AG09319 (cell line): ENCODE results near the gene SRSF11.
A peak's percentile ranks its signal among the peaks of the same experiment; 100 is the strongest.
"Not testable (repeated sequence)": the region's sequence is repeated elsewhere in the genome, so short reads cannot be mapped to it uniquely, and the experiment has no call there.

Source experiments
- DNase-seq: peaks from one replicate; pipeline ENCODE4 v3.0.0-alpha.2; 2010; ENCODE audit warnings: low read depth; ENCODE audit errors: extremely low read depth
- CTCF ChIP-seq: IDR thresholded peaks from 2 replicates; pipeline ENCODE4 v1.5.1; 2011; ENCODE audit warnings: low read depth, mild to moderate bottlenecking, inconsistent platforms, low read length, moderate library complexity

The SRSF11 gene

GRCh38 chr1:70196333-70196732 lies 24.8 kb upstream of the SRSF11 start:
- DNase-seq, result no peak
- TF ChIP-seq CTCF, result no peak

- TF ChIP-seq CTCF, result no peak
- no peak for DNase-seq
These were observed 21.1 kb upstream of the SRSF11 start for GRCh38 chr1:70200065-70200464.

GRCh38 chr1:70202173-70202758 lies 18.9 kb upstream of the SRSF11 start:
- no peak for TF ChIP-seq CTCF

GRCh38 chr1:70204139-70204538 lies 17.0 kb upstream of the SRSF11 start:
- TF ChIP-seq CTCF, result no peak
- DNase-seq, result no peak

More at GRCh38 chr1:70202173-70202758, 18.9 kb upstream of the SRSF11 start:
- no peak for DNase-seq

GRCh38 chr1:70204600-70204999 lies 16.6 kb upstream of the SRSF11 start:
- DNase-seq, result no peak
- TF ChIP-seq CTCF, result no peak

- no peak for DNase-seq
- TF ChIP-seq CTCF, result no peak
These were observed 16.1 kb upstream of the SRSF11 start for GRCh38 chr1:70205071-70205433.

- TF ChIP-seq CTCF, result no peak; the same call in 1 of the 2 replicates
- DNase-seq, result peak; percentile 79
These were observed 15.6 kb upstream of the SRSF11 start, which contains the start of gene LRRC40 for GRCh38 chr1:70205434-70206118. TSS of gene LRRC40 (minus strand) at chr1:70205579. CDS start at chr1:70205540, 39 bp downstream.

GRCh38 chr1:70206833-70207232 lies 14.3 kb upstream of the SRSF11 start:
- DNase-seq, result not testable (repeated sequence)
